ENCODE results near the gene ZFHX2. TPM values are rescaled to one million over a fixed set of nuclear protein-coding genes. Genes with fewer than 3 reads are reported as not detected.

ZFHX2 gene
- total and polyA plus RNA-seq, 2 of the 13 experiments (the other 11 are each of a cell fraction or from before 2014, with no cell fraction given) = 0.17 to 0.44 TPM

DNA sequence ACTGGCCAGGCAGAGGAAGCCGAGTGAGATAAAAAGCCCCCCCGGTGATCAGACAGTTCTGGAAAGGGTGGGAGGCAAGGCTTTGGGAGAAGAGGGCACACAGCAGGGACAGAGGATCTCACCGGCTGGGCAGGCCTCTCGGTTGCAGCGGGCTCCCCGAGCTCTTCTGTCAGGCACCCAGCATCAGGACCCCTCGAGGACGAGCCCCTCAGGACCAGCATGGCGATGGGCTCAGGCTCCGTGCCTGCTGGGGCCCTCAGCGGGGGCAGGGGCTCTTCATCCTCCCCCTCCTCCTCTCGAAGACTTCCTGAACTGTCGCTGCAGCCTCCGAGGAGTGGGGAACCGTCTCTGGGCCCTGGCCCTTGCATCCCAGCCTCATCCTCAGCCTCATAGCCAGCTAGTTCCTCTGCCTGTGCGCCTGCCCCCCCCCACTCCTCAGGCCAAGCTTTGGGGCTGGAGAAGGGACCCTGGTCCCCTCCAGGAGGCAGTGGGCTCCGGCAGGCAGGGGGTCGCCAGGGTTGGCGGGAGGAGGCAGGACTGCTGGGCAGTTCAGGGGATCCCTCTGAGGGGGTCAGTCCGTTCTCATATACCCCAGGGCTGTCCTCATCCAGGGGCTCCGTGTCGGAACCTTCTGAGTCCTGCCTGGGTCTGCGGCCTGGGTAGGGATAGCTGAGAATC lies 19.4 kb upstream of the ZFHX2 start (continued):
- TF ChIP-seq RBAK (CRISPR knock-in tag; IDR thresholded peaks at IDR 0.05) = 0 out of 2 replicates have a peak, but pooled peaks have one; percentile 6
- 0 out of 2 replicates have a peak, but pooled peaks have one; percentile 37 for TF ChIP-seq ZNF430 (CRISPR knock-in tag; IDR thresholded peaks at IDR 0.05)
- peak; percentile 6; the same call in 1 of the 2 replicates for TF ChIP-seq SALL1 (CRISPR knock-in tag; IDR thresholded peaks at IDR 0.05)
- TF ChIP-seq, protein P1, sequence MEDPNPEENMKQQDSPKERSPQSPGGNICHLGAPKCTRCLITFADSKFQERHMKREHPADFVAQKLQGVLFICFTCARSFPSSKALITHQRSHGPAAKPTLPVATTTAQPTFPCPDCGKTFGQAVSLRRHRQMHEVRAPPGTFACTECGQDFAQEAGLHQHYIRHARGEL (CRISPR knock-in tag; IDR thresholded peaks at IDR 0.05) = 0 out of 2 replicates have a peak, but pooled peaks have one; percentile 19
- TF ChIP-seq RFX1 (IDR thresholded peaks at IDR 0.05) = no peak
- TF ChIP-seq ZFYVE20 (CRISPR knock-in tag; IDR thresholded peaks at IDR 0.05; ENCODE audit: borderline replicate concordance, low read depth) = peak; percentile 92; the same call in 1 of the 2 replicates
- TF ChIP-seq, protein P2, sequence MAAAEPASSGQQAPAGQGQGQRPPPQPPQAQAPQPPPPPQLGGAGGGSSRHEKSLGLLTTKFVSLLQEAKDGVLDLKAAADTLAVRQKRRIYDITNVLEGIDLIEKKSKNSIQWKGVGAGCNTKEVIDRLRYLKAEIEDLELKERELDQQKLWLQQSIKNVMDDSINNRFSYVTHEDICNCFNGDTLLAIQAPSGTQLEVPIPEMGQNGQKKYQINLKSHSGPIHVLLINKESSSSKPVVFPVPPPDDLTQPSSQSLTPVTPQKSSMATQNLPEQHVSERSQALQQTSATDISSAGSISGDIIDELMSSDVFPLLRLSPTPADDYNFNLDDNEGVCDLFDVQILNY (CRISPR knock-in tag; conservative IDR thresholded peaks at IDR 0.05) = no peak
- TF ChIP-seq KLF6 (CRISPR knock-in tag; IDR thresholded peaks at IDR 0.05) = no peak
- TF ChIP-seq KDM5B (CRISPR knock-in tag; IDR thresholded peaks at IDR 0.05; ENCODE audit: borderline replicate concordance) = 0 out of 2 replicates have a peak, but pooled peaks have one; percentile 13
- TF ChIP-seq, protein P3, sequence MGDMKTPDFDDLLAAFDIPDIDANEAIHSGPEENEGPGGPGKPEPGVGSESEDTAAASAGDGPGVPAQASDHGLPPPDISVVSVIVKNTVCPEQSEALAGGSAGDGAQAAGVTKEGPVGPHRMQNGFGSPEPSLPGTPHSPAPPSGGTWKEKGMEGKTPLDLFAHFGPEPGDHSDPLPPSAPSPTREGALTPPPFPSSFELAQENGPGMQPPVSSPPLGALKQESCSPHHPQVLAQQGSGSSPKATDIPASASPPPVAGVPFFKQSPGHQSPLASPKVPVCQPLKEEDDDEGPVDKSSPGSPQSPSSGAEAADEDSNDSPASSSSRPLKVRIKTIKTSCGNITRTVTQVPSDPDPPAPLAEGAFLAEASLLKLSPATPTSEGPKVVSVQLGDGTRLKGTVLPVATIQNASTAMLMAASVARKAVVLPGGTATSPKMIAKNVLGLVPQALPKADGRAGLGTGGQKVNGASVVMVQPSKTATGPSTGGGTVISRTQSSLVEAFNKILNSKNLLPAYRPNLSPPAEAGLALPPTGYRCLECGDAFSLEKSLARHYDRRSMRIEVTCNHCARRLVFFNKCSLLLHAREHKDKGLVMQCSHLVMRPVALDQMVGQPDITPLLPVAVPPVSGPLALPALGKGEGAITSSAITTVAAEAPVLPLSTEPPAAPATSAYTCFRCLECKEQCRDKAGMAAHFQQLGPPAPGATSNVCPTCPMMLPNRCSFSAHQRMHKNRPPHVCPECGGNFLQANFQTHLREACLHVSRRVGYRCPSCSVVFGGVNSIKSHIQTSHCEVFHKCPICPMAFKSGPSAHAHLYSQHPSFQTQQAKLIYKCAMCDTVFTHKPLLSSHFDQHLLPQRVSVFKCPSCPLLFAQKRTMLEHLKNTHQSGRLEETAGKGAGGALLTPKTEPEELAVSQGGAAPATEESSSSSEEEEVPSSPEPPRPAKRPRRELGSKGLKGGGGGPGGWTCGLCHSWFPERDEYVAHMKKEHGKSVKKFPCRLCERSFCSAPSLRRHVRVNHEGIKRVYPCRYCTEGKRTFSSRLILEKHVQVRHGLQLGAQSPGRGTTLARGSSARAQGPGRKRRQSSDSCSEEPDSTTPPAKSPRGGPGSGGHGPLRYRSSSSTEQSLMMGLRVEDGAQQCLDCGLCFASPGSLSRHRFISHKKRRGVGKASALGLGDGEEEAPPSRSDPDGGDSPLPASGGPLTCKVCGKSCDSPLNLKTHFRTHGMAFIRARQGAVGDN (CRISPR knock-in tag; IDR thresholded peaks at IDR 0.05) = peak; percentile 3; the same call in 1 of the 2 replicates
- 0 out of 2 replicates have a peak, but pooled peaks have one; percentile 31 for TF ChIP-seq ZNF10 (CRISPR knock-in tag; IDR thresholded peaks at IDR 0.05; ENCODE audit: borderline replicate concordance, low read depth)
- peak; percentile 67; the same call in 1 of the 2 replicates for TF ChIP-seq PCBP1 (IDR thresholded peaks at IDR 0.05; ENCODE audit: borderline replicate concordance, low read depth, low read length)
- 0 out of 4 replicates have a peak, but pooled peaks of 1 of the 2 experiments have one; percentile 54 for TF ChIP-seq KLF16 (CRISPR knock-in tag; IDR thresholded peaks at IDR 0.05)
- no peak for TF ChIP-seq HNF4G (IDR thresholded peaks at IDR 0.05; ENCODE audit: borderline replicate concordance, low read depth, low read length)
- TF ChIP-seq HNF4G (CRISPR knock-in tag; IDR thresholded peaks at IDR 0.05; ENCODE audit: borderline replicate concordance, low read depth) = 0 out of 2 replicates have a peak, but pooled peaks have one; percentile 38
- TF ChIP-seq ZNF567 (CRISPR knock-in tag; IDR thresholded peaks at IDR 0.05; ENCODE audit: borderline replicate concordance) = no peak

Data from HepG2 (cell line).